ENCODE data around the gene XXYLT1.

XXYLT1 gene

DNA sequence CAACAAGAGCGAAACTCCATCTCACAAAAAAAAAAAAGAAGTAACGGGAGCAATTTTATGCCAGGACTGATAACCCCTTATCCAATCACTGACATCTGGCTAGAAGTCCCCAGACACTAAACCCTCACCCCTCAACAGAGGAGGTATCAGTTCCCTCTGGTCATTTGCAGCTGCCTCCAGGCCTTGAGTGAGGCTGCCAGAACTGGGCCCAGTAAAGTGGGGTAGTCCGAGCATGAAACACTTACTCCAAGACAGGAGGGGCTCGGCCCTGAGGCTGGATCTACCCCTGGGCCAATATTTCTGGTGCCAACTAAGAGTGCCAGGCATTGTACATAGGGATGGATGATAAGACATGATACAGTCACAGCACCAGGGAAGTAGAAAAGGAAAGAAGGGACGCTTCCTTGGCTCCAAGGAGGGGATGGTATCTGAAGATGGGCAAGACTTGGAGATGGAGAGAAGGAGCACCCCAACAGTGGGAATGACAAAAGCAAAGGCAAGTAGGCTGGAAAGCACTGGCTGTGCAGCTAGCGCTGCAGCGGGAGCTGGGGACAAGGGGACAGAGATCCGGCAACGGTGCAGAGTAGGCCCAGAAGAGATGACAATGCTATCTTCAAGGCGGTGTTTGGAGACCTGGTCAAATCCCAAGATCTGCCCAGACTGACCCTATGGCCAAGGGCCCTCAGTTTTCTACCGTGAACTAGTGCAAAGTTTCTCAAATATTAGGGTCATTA lies 2.2 kb downstream of the XXYLT1 start:
- no peaks in the 10 kb centered on the region for H3K9me3 ChIP-seq (ENCODE audit: control insufficient read depth in 5 of 5, low read length in 5 of 5)
- H3K27me3 ChIP-seq (ENCODE audit: control insufficient read depth in 5 of 5, insufficient read depth in 4 of 5, low read length in 5 of 5) = no peaks in the 10 kb centered on the region
- no peak overlapping the region for H3K9ac ChIP-seq (ENCODE audit: low read length in 5 of 5)
- no peak overlapping the region for H3K4me3 ChIP-seq (ENCODE audit: low read depth in 1 of 5, low read length in 5 of 5)
- H3K27ac ChIP-seq (ENCODE audit: low read depth, low read length) = no peak overlapping the region
- H3K4me1 ChIP-seq (ENCODE audit: control insufficient read depth in 5 of 5, insufficient read depth in 5 of 5, low read length in 5 of 5) = peaks cover 6 to 29% (median 26%) of the 10 kb centered on the region in 5 donors
- peaks cover 0 to 5% (median 0%) of the 10 kb centered on the region in 5 donors for H3K36me3 ChIP-seq (ENCODE audit: control insufficient read depth in 5 of 5, insufficient read depth in 5 of 5, low read length in 5 of 5)

DNA sequence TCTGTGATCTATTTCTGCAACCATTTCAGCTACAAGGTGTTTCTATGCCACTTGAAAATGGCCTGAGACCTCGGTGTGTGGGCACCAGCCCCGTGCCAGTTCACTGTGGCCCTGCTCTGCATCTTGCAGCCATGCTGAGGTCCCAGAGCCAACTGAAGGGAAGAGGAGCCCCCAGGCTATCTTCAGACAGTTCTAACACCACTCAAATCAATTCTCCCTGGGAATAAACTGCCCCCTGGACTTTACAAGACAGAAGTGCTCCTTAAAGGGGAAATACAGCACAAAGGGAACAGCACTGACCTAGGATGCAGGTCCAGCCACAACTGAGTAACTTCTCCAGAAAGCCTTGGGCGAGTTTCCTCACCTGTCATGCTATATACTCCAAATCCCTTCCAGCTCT lies 3.9 kb downstream of the XXYLT1 start:
- no peak overlapping the region for H3K9ac ChIP-seq (ENCODE audit: low read length in 5 of 5)
- H3K27ac ChIP-seq (ENCODE audit: low read depth, low read length) = no peak overlapping the region
- no peaks in the 10 kb centered on the region for H3K9me3 ChIP-seq (ENCODE audit: control insufficient read depth in 5 of 5, low read length in 5 of 5)
- H3K27me3 ChIP-seq (ENCODE audit: control insufficient read depth in 5 of 5, insufficient read depth in 4 of 5, low read length in 5 of 5) = no peaks in the 10 kb centered on the region
- no peak overlapping the region for H3K4me3 ChIP-seq (ENCODE audit: low read depth in 1 of 5, low read length in 5 of 5)
- peaks cover 6 to 29% (median 26%) of the 10 kb centered on the region in 5 donors for H3K4me1 ChIP-seq (ENCODE audit: control insufficient read depth in 5 of 5, insufficient read depth in 5 of 5, low read length in 5 of 5)
- peaks cover 0 to 5% (median 0%) of the 10 kb centered on the region in 5 donors for H3K36me3 ChIP-seq (ENCODE audit: control insufficient read depth in 5 of 5, insufficient read depth in 5 of 5, low read length in 5 of 5)

DNA sequence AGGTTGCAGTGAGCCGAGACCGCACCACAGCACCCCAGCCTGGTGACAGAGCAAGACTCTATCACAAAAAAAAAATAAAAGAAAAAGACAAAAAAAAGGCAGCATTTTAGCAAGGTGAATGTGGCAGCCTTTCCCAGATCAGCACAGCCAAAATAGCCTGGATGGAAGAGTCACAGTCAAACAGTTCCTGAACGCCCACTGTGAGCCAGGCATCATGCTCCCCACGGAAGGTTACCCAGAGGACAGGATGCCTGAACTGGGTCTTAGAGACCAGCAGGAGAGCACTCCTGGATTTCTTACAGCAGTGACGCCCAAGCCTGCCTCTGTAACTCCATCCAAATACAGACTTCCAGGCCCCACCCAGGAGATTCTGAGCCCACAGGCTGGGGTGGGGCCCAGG lies 4.5 kb downstream of the XXYLT1 start:
- peaks cover 0 to 5% (median 0%) of the 10 kb centered on the region in 5 donors for H3K36me3 ChIP-seq (ENCODE audit: control insufficient read depth in 5 of 5, insufficient read depth in 5 of 5, low read length in 5 of 5)
- H3K4me1 ChIP-seq (ENCODE audit: control insufficient read depth in 5 of 5, insufficient read depth in 5 of 5, low read length in 5 of 5) = peaks cover 6 to 23% (median 21%) of the 10 kb centered on the region in 5 donors
- no peaks in the 10 kb centered on the region for H3K27me3 ChIP-seq (ENCODE audit: control insufficient read depth in 5 of 5, insufficient read depth in 4 of 5, low read length in 5 of 5)
- no peak overlapping the region for H3K4me3 ChIP-seq (ENCODE audit: low read depth in 1 of 5, low read length in 5 of 5)
- H3K9ac ChIP-seq (ENCODE audit: low read length in 5 of 5) = no peak overlapping the region
- no peak overlapping the region for H3K27ac ChIP-seq (ENCODE audit: low read depth, low read length)
- no peaks in the 10 kb centered on the region for H3K9me3 ChIP-seq (ENCODE audit: control insufficient read depth in 5 of 5, low read length in 5 of 5)

DNA sequence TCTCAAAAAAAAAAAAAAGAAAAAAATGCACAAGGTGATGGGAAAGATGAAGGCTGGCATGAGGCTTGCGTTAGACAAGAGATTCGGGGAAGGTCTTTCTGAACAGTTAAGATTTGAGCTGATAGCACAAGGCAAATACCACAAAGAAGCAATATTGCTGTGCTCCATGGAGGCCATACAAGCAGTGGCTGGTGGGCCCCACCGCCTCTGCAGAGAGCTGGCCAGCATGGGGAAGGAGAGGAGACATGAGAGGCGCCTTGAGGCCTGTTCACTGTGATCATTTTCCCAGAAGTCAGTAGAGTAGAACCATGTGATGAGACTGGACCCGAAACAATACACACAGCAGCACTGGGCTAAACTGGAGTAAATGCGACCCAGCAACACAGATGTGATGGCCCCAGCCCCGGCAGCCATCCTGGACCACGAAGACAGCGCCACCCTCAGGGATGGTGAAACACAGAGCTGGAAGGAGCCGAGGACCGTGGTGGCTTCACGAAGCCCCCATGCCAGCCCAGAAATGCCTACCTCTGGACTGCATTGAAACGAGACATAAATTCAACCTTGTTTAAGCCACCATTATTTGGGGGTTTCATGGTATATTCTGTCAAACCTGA lies 5.5 kb downstream of the XXYLT1 start:
- Histone ChIP-seq H3K27ac (ENCODE audit: low read depth, low read length) (no peak overlapping the region), H3K4me1 (ENCODE audit: control insufficient read depth in 5 of 5, insufficient read depth in 5 of 5, low read length in 5 of 5) (peaks cover 6 to 23% (median 22%) of the 10 kb centered on the region in 5 donors), H3K36me3 (ENCODE audit: control insufficient read depth in 5 of 5, insufficient read depth in 5 of 5, low read length in 5 of 5) (peaks cover 0 to 5% (median 0%) of the 10 kb centered on the region in 5 donors), H3K9ac (ENCODE audit: low read length in 5 of 5) (no peak overlapping the region), H3K9me3 (ENCODE audit: control insufficient read depth in 5 of 5, low read length in 5 of 5) (no peaks in the 10 kb centered on the region), H3K4me3 (ENCODE audit: low read depth in 1 of 5, low read length in 5 of 5) (no peak overlapping the region), H3K27me3 (ENCODE audit: control insufficient read depth in 5 of 5, insufficient read depth in 4 of 5, low read length in 5 of 5) (no peaks in the 10 kb centered on the region)

DNA sequence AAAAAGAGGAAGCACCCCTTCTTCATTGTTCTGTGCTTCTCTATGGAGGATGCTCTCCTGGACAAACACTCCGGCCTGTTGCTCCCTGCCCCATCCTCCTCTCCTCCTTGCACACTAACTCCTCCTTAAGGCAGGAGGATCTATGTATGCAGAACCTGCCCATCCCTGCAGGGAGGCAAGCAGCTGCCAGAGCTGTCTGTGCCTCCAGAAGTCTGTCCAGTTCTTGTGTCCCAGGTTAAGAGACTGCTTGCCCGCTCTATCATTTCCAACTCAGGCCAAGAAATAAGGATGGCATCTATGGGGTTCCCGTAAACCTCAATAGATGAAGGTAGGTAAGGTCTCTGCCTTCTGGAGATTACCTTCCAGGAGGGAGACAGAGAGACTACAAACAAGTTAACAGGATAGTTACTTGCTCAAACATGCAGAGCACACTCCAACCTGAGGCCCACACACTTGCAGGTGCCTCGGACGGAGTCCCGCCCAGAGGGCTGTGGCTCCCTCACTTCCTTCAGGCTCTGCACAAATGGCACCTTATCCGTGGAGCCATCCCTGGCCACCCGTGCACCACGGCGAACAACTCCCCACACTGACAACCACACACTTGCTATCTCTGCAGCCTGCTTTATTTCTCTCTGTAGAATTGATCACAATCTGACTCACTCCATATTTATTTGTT lies 6.9 kb downstream of the XXYLT1 start:
- Histone ChIP-seq H3K36me3 (ENCODE audit: control insufficient read depth in 5 of 5, insufficient read depth in 5 of 5, low read length in 5 of 5) (peaks cover 0 to 5% (median 0%) of the 10 kb centered on the region in 5 donors), H3K9me3 (ENCODE audit: control insufficient read depth in 5 of 5, low read length in 5 of 5) (no peaks in the 10 kb centered on the region), H3K27me3 (ENCODE audit: control insufficient read depth in 5 of 5, insufficient read depth in 4 of 5, low read length in 5 of 5) (no peaks in the 10 kb centered on the region), H3K27ac (ENCODE audit: low read depth, low read length) (no peak overlapping the region), H3K4me1 (ENCODE audit: control insufficient read depth in 5 of 5, insufficient read depth in 5 of 5, low read length in 5 of 5) (peaks cover 3 to 20% (median 18%) of the 10 kb centered on the region in 5 donors), H3K4me3 (ENCODE audit: low read depth in 1 of 5, low read length in 5 of 5) (no peak overlapping the region), H3K9ac (ENCODE audit: low read length in 5 of 5) (no peak overlapping the region)

DNA sequence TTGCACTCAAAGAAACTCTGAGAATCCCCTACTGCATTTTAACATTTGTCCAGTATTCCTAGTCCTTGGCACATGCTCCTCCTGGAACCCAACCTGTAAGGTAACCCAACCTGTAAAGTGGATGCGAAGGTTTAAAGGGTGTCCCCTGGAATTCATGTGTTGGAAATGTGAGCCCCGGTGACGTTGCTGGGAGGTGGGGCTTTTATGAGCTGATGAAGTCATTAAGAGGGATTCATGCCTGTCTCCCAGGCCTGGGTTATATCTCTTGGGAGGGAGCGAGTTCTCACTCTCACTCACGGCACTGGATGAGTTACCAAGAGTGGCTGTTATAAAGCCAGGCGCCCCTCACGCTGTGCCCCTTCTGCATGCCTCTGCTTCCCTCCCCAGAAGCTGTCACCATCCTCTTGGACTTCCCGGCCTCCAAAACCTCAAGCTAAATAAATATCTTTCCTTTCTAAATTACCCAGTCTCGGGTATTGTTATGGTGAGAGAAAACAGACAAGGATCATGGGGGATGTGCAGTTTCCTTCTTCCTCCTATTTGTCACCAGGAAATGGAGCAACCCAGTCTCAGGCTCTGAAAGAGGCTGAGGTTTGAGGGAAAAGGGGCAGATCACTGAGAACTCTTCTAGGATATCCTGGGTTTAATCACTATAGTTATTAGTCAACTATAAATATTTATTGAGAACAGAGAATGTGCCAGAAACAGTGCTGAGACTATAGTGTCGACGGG lies 7.6 kb downstream of the XXYLT1 start:
- H3K4me3 ChIP-seq (ENCODE audit: low read depth in 1 of 5, low read length in 5 of 5) = no peak overlapping the region
- peaks cover 4 to 24% (median 22%) of the 10 kb centered on the region in 5 donors for H3K4me1 ChIP-seq (ENCODE audit: control insufficient read depth in 5 of 5, insufficient read depth in 5 of 5, low read length in 5 of 5)
- no peaks in the 10 kb centered on the region for H3K27me3 ChIP-seq (ENCODE audit: control insufficient read depth in 5 of 5, insufficient read depth in 4 of 5, low read length in 5 of 5)
- peaks cover 0 to 5% (median 0%) of the 10 kb centered on the region in 5 donors for H3K36me3 ChIP-seq (ENCODE audit: control insufficient read depth in 5 of 5, insufficient read depth in 5 of 5, low read length in 5 of 5)
- H3K27ac ChIP-seq (ENCODE audit: low read depth, low read length) = no peak overlapping the region
- no peaks in the 10 kb centered on the region for H3K9me3 ChIP-seq (ENCODE audit: control insufficient read depth in 5 of 5, low read length in 5 of 5)
- no peak overlapping the region for H3K9ac ChIP-seq (ENCODE audit: low read length in 5 of 5)

DNA sequence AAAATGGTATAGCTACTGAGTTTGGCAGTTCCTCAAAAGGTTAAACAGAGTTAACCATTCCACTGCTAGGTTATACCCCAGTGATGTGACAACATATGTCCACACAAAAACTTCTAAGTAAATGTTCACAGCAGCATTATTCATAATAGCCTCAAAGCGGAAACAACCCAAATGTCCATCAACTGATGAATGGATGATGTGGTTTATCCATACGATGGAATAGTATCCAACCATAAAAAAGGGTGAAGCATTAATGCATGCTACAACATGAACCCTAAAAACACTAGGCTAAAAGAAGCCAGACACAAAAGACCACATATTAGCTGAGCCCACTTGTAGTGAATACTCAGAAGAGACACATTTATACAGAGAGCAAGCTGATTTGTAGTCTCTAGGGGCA lies 9.0 kb downstream of the XXYLT1 start:
- H3K4me1 ChIP-seq (ENCODE audit: control insufficient read depth in 5 of 5, insufficient read depth in 5 of 5, low read length in 5 of 5) = peaks cover 4 to 28% (median 23%) of the 10 kb centered on the region in 5 donors
- H3K4me3 ChIP-seq (ENCODE audit: low read depth in 1 of 5, low read length in 5 of 5) = no peak overlapping the region
- H3K9me3 ChIP-seq (ENCODE audit: control insufficient read depth in 5 of 5, low read length in 5 of 5) = no peaks in the 10 kb centered on the region
- H3K36me3 ChIP-seq (ENCODE audit: control insufficient read depth in 5 of 5, insufficient read depth in 5 of 5, low read length in 5 of 5) = peaks cover 0 to 5% (median 0%) of the 10 kb centered on the region in 5 donors
- no peaks in the 10 kb centered on the region for H3K27me3 ChIP-seq (ENCODE audit: control insufficient read depth in 5 of 5, insufficient read depth in 4 of 5, low read length in 5 of 5)
- H3K9ac ChIP-seq (ENCODE audit: low read length in 5 of 5) = no peak overlapping the region
- H3K27ac ChIP-seq (ENCODE audit: low read depth, low read length) = no peak overlapping the region

DNA sequence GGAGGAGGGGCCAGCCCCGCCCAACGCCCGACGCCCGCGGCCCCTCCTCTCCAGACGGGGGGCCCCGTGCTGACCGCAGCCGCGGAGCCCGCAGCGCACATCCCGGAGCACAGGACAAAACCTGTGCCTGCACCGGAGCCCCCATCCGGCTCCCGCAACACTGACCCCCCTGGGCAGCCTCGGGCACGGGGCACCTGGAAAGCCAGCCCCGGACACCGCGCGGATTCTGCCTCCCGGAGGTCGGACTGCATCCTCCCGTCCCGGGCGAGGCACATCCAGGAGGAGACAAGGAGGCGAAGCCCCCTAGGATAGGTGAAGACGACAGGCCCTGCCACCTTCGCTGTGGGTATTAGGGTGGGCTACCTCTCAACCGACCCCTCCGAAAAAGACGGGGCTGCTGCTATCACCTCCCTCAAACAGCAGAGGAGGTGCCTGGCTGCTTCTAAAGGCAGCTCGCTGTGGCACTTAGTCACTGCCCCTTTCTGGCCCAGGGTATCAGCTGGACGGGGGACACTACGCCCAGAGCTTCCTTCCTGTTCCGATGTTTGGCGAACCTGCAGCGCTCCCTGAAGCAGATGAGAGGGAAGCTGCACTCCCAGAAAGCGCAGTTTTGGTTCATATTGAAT lies 10.6 kb downstream of the XXYLT1 start:
- Histone ChIP-seq H3K27ac (ENCODE audit: low read depth, low read length) (peak overlapping the region; percentile 54), H3K4me1 (ENCODE audit: control insufficient read depth in 5 of 5, insufficient read depth in 5 of 5, low read length in 5 of 5) (peaks cover 4 to 28% (median 23%) of the 10 kb centered on the region in 5 donors), H3K4me3 (ENCODE audit: low read depth in 1 of 5, low read length in 5 of 5) (peak overlapping the region; percentile 68 to 81 (median 74)), H3K27me3 (ENCODE audit: control insufficient read depth in 5 of 5, insufficient read depth in 4 of 5, low read length in 5 of 5) (no peaks in the 10 kb centered on the region), H3K36me3 (ENCODE audit: control insufficient read depth in 5 of 5, insufficient read depth in 5 of 5, low read length in 5 of 5) (peaks cover 0 to 6% (median under 1%) of the 10 kb centered on the region in 5 donors), H3K9ac (ENCODE audit: low read length in 5 of 5) (peak overlapping the region in 4 of 5 donors; percentile 50 to 84 (median 58)), H3K9me3 (ENCODE audit: control insufficient read depth in 5 of 5, low read length in 5 of 5) (no peaks in the 10 kb centered on the region)

DNA sequence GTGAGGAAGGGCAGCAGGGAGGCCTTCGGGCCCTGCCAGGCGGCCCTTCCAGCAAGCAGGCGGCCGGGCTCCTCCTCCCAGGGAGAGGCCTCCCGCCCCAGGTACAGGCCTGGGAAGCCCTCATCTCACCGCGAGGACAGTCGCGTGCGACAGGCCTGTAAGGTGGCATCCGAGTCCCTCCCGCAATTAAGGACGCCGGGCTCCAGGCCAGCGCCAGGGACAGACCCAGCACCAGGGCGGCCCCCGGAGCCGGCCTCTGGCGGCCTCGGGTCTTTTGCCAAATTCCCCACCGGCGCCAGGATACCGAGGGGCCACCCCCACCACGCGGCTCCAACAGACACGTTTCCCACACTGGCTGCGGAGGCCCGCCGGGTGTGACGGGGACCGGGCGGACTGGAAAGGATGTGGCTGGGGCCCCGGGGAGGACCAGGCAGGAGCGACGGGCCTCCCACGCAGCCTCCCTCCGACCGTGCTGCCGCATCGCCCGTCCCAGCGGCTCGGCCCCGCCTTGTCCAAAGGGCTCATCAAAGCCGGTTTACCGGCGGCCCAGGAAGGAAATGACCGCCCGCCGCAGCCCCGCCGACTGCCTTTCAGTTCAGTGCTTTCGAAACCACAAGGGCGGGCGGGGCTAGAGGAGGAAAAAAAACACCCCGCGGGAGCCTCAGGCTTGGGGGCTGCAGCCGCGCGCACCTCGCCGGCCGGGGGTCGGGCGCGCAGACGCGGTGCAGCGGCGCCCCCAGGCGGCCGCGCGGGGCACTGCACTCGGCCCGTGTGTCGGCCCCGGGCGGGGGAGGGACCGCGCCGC lies 11.3 kb downstream of the XXYLT1 start:
- peaks cover 0 to 6% (median 2%) of the 10 kb centered on the region in 5 donors for H3K36me3 ChIP-seq (ENCODE audit: control insufficient read depth in 5 of 5, insufficient read depth in 5 of 5, low read length in 5 of 5)
- no peaks in the 10 kb centered on the region for H3K27me3 ChIP-seq (ENCODE audit: control insufficient read depth in 5 of 5, insufficient read depth in 4 of 5, low read length in 5 of 5)
- peaks cover 4 to 28% (median 23%) of the 10 kb centered on the region in 5 donors for H3K4me1 ChIP-seq (ENCODE audit: control insufficient read depth in 5 of 5, insufficient read depth in 5 of 5, low read length in 5 of 5)
- H3K9me3 ChIP-seq (ENCODE audit: control insufficient read depth in 5 of 5, low read length in 5 of 5) = no peaks in the 10 kb centered on the region
- H3K27ac ChIP-seq (ENCODE audit: low read depth, low read length) = peak overlapping the region; percentile 78
- H3K4me3 ChIP-seq (ENCODE audit: low read depth in 1 of 5, low read length in 5 of 5) = peak overlapping the region in 4 of 5 donors; percentile 53 to 75 (median 72)
- peak overlapping the region in 4 of 5 donors; percentile 50 to 74 (median 62) for H3K9ac ChIP-seq (ENCODE audit: low read length in 5 of 5)
